WTC11 (cell line): Measurements from ENCODE around the gene KRTAP13-1. TPM values are rescaled to one million over a fixed set of nuclear protein-coding genes. Genes with fewer than 3 reads are reported as not detected.

ENCODE experiments used
- ATAC-seq: fragments of 200-7000 bp; cut with Tn5 transposase; 2 replicates; pipeline ENCODE4 v1.10.0; 2021; ENCODE audit warnings: mild to moderate bottlenecking, moderate library complexity
- CTCF ChIA-PET: fragments of 300-600 bp; sonication (Branson Sonifier 250); formaldehyde crosslinking; loops from one replicate; lab custom pipeline; 2021; ENCODE audit warnings: antibody characterized with exemption; lab: Charles Lee
- POLR2A ChIA-PET: fragments of 350-600 bp; sonication (Branson Sonifier 250); formaldehyde crosslinking; loops from one replicate; lab custom pipeline; 2021; ENCODE audit warnings: antibody characterized with exemption; lab: Charles Lee
- DNase-seq: peaks from one replicate; pipeline ENCODE4 v3.0.0; 2021; ENCODE audit warnings: low spot score
- H3K27ac Mint-ChIP-seq: 2 replicates; pipeline ENCODE4 v1.8.0; 2021; ENCODE audit warnings: mixed read lengths
- H3K27me3 Mint-ChIP-seq: 2 replicates; pipeline ENCODE4 v1.8.0; 2021; ENCODE audit warnings: low read depth, mild to moderate bottlenecking, moderate library complexity, mixed read lengths
- H3K36me3 Mint-ChIP-seq: 2 replicates; pipeline ENCODE4 v1.8.0; 2021; ENCODE audit warnings: mixed read lengths
- H3K4me1 Mint-ChIP-seq: 2 replicates; pipeline ENCODE4 v1.8.0; 2022; ENCODE audit warnings: mixed read lengths
- H3K4me3 Mint-ChIP-seq: 2 replicates; pipeline ENCODE4 v1.8.0; 2021; ENCODE audit warnings: mild to moderate bottlenecking, moderate library complexity, mixed read lengths
- H3K9me3 Mint-ChIP-seq: 2 replicates; pipeline ENCODE4 v1.8.0; 2021; ENCODE audit warnings: mixed read lengths
- ATF6 ChIP-seq: sonication (generic); formaldehyde crosslinking; IDR thresholded peaks from 2 replicates; pipeline ENCODE4 v1.8.1; 2023; ENCODE audit warnings: mild to moderate bottlenecking, missing genetic modification reagents
- GRHL2 ChIP-seq: fragments of 250-450 bp; sonication (Bioruptor Pico); IDR thresholded peaks from 2 replicates; pipeline ENCODE4 v1.8.0; 2022; ENCODE audit warnings: mild to moderate bottlenecking, moderate library complexity; ENCODE audit not compliant: insufficient replicate concordance, severe bottlenecking
- IRF1 ChIP-seq: sonication (generic); formaldehyde crosslinking; IDR thresholded peaks from 2 replicates; pipeline ENCODE4 v1.8.0; 2023; ENCODE audit warnings: missing genetic modification reagents
- MYBL2 ChIP-seq: sonication (generic); formaldehyde crosslinking; IDR thresholded peaks from 2 replicates; pipeline ENCODE4 v1.8.1; 2023; ENCODE audit warnings: mild to moderate bottlenecking, moderate library complexity, missing genetic modification reagents
- PRDM15 ChIP-seq: sonication (generic); formaldehyde crosslinking; IDR thresholded peaks from 2 replicates; pipeline ENCODE4 v1.8.0; 2022; ENCODE audit warnings: missing genetic modification reagents
- ZNF219 ChIP-seq: sonication (generic); formaldehyde crosslinking; IDR thresholded peaks from 2 replicates; pipeline ENCODE4 v1.8.0; 2023; ENCODE audit warnings: missing genetic modification reagents, mild to moderate bottlenecking, borderline replicate concordance
- ZNF317 ChIP-seq: sonication (generic); formaldehyde crosslinking; IDR thresholded peaks from 2 replicates; pipeline ENCODE4 v1.8.1; 2023; ENCODE audit warnings: low read depth, mild to moderate bottlenecking, moderate library complexity, missing genetic modification reagents, borderline replicate concordance
- ZNF425 ChIP-seq: fragments of 250-450 bp; sonication (Bioruptor Pico); conservative IDR thresholded peaks from 2 replicates; pipeline ENCODE4 v1.9.0; 2021; ENCODE audit warnings: mild to moderate bottlenecking
- ZNF671 ChIP-seq: fragments of 250-450 bp; sonication (Bioruptor Pico); IDR thresholded peaks from 2 replicates; pipeline ENCODE4 v1.8.0; 2021; ENCODE audit warnings: mild to moderate bottlenecking
- total RNA-seq: library from RNA; stranded (reverse); gene quantifications from 3 replicates; pipeline ENCODE4 v1.2.3, GENCODE V29; 2021
- TF ChIP-seq, protein P1 (sequence below): fragments of 250-450 bp; sonication (Bioruptor Pico); IDR thresholded peaks from 2 replicates; pipeline ENCODE4 v2.1.2; 2022; ENCODE audit warnings: mild to moderate bottlenecking, moderate library complexity
- TF ChIP-seq, protein P2 (sequence below): fragments of 250-450 bp; sonication (Bioruptor Pico); IDR thresholded peaks from 2 replicates; pipeline ENCODE4 v1.9.0; 2021; ENCODE audit warnings: moderate library complexity, mild to moderate bottlenecking, inconsistent platforms, borderline replicate concordance
- TF ChIP-seq, protein P3 (sequence below): fragments of 250-450 bp; sonication (Bioruptor Pico); IDR thresholded peaks from 2 replicates; pipeline ENCODE4 v1.8.0; 2021; ENCODE audit warnings: mild to moderate bottlenecking
- TF ChIP-seq, protein P4 (sequence below): sonication (generic); formaldehyde crosslinking; IDR thresholded peaks from 2 replicates; pipeline ENCODE4 v1.8.1; 2022; ENCODE audit warnings: mild to moderate bottlenecking, moderate library complexity, missing genetic modification reagents

Gene KRTAP13-1
- total RNA-seq, 1 experiment from 2014 or later: not detected

- no peak for TF ChIP-seq PRDM15 (CRISPR knock-in tag)
- TF ChIP-seq, all 79 proteins: peak for 0
Observed at GRCh38 chr21:30355906-30356305, 39.9 kb upstream of the KRTAP13-1 start (continued).

DNA sequence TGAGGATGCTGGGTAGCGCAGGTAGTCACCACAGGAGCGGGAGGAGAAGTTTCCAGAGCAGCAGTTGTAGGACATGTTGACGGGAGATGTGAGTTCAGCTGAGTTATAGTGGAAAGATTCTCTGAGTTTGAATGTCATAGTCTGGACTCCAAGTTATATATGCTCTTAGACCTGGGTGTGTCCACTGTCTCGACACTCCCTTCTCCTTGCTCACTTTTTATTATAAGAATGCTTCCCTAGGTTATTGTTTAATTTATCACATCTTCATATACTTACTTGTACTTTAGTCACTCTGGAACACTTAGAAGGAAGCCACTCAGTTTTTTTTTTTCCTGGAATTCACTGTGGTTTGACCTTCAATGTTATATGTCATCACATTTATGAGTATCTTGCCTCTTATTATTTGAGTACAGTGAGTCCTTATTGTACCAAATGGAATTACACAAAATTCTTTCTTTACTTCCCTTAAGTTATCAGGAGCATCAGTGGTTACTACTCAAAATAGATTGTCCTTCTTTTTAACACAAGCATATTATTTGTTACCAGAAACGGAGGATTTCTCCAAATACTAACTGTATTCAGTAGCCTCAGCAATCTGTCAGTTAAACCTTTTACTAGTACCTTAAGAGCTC is 23.6 kb upstream of the KRTAP13-1 start, which contains the start of gene KRTAP13-2:
Gene KRTAP13-2, minus strand, starts transcription at position 133 of the 632 bp plus-strand sequence. Its CDS starts 58 bp downstream, at position 75.
- Mint-ChIP-seq H3K4me1 (no peaks in the 10 kb centered on the region), H3K27ac (no peak within 1 kb of the TSS), H3K36me3 (peaks cover 3% of the 10 kb centered on the region; the same call in 1 of the 2 replicates), H3K27me3 (no peaks in the 10 kb centered on the region), H3K9me3 (peaks cover 10% of the 10 kb centered on the region; the same call in 1 of the 2 replicates), H3K4me3 (no peak within 1 kb of the TSS)
- ChIA-PET POLR2A (no interaction called here), CTCF (interaction anchor here (0.6 kb wide), 1 partner anchor 22 kb away, joined by 4 read pairs; no protein-coding TSS in a partner anchor)
- ATAC-seq (no peak), DNase-seq (no peak)
- TF ChIP-seq, protein P1, sequence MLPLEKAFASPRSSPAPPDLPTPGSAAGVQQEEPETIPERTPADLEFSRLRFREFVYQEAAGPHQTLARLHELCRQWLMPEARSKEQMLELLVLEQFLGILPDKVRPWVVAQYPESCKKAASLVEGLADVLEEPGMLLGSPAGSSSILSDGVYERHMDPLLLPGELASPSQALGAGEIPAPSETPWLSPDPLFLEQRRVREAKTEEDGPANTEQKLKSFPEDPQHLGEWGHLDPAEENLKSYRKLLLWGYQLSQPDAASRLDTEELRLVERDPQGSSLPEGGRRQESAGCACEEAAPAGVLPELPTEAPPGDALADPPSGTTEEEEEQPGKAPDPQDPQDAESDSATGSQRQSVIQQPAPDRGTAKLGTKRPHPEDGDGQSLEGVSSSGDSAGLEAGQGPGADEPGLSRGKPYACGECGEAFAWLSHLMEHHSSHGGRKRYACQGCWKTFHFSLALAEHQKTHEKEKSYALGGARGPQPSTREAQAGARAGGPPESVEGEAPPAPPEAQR (CRISPR knock-in tag): no peak
- TF ChIP-seq, protein P2, sequence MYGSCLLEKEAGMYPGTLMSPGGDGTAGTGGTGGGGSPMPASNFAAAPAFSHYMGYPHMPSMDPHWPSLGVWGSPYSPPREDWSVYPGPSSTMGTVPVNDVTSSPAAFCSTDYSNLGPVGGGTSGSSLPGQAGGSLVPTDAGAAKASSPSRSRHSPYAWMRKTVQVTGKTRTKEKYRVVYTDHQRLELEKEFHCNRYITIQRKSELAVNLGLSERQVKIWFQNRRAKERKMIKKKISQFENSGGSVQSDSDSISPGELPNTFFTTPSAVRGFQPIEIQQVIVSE: no peak
- TF ChIP-seq ZNF671 (CRISPR knock-in tag): no peak
- TF ChIP-seq IRF1 (CRISPR knock-in tag): no peak

DNA sequence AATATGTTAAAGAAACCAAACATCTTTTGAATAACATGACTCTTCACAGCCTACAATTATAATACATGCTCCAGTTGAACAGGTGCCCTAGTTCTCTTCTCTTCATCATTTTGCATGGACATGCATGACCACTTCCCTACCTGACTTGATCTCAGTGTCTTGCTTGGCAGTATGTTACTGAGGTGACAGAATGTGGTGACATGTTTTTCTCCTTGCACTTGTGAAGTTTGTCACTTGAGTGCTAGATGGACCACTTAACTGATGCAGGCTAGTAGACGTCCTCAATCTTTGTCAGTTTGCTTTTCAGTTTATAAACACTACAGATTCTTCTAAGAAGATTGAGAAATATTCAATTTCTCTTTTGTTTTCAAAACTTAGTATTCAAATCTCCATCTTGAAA is 13.6 kb upstream of the KRTAP13-1 start:
- peaks cover 28% of the 10 kb centered on the region for H3K9me3 Mint-ChIP-seq
- H3K36me3 Mint-ChIP-seq: peaks cover 6% of the 10 kb centered on the region; the same call in 1 of the 2 replicates
- ChIA-PET CTCF (no interaction called here), POLR2A (no interaction called here)
- no peak overlapping the region for H3K4me3 Mint-ChIP-seq
- DNase-seq (no peak), ATAC-seq (no peak)
- H3K27ac Mint-ChIP-seq: no peak overlapping the region
- peaks cover 4% of the 10 kb centered on the region for H3K4me1 Mint-ChIP-seq
- no peaks in the 10 kb centered on the region for H3K27me3 Mint-ChIP-seq
- no peak for TF ChIP-seq GRHL2 (CRISPR knock-in tag)
- TF ChIP-seq, protein P2: no peak
- TF ChIP-seq ZNF219 (CRISPR knock-in tag): no peak
- no peak for TF ChIP-seq ATF6 (CRISPR knock-in tag)
- TF ChIP-seq, protein P3, sequence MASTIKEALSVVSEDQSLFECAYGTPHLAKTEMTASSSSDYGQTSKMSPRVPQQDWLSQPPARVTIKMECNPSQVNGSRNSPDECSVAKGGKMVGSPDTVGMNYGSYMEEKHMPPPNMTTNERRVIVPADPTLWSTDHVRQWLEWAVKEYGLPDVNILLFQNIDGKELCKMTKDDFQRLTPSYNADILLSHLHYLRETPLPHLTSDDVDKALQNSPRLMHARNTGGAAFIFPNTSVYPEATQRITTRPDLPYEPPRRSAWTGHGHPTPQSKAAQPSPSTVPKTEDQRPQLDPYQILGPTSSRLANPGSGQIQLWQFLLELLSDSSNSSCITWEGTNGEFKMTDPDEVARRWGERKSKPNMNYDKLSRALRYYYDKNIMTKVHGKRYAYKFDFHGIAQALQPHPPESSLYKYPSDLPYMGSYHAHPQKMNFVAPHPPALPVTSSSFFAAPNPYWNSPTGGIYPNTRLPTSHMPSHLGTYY (CRISPR knock-in tag): no peak
- TF ChIP-seq, protein P4, sequence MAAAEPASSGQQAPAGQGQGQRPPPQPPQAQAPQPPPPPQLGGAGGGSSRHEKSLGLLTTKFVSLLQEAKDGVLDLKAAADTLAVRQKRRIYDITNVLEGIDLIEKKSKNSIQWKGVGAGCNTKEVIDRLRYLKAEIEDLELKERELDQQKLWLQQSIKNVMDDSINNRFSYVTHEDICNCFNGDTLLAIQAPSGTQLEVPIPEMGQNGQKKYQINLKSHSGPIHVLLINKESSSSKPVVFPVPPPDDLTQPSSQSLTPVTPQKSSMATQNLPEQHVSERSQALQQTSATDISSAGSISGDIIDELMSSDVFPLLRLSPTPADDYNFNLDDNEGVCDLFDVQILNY: no peak
- no peak for TF ChIP-seq ZNF425 (CRISPR knock-in tag)
- TF ChIP-seq ZNF317 (CRISPR knock-in tag): no peak
- TF ChIP-seq MYBL2 (CRISPR knock-in tag): no peak
